Endothelial cell of umbilical vein (primary cell): ENCODE results near the gene PRKG1. TPM values are rescaled to one million over a fixed set of nuclear protein-coding genes. Genes with fewer than 3 reads are reported as not detected.

Experiments used
- BruUV-seq: library from RNA; stranded (reverse); fragments of 400-500 nt; replicated peaks from 2 replicates; lab custom pipeline; 2021; lab: Mats Ljungman, UMichigan
- CTCF ChIA-PET: fragments of 300-600, 350-600 bp; sonication (Branson Sonifier 250); formaldehyde crosslinking; loops from one replicate; lab custom pipeline; 2021; ENCODE audit warnings: antibody characterized with exemption, inconsistent platforms; lab: Charles Lee
- POLR2A ChIA-PET: fragments of 300-600, 350-600 bp; sonication (Branson Sonifier 250); formaldehyde crosslinking; loops from one replicate; lab custom pipeline; 2021; ENCODE audit warnings: antibody characterized with exemption, inconsistent platforms; lab: Charles Lee
- DNase-seq: peaks from one replicate; pipeline ENCODE4 v3.0.0-alpha.2; 2011; ENCODE audit warnings: low read depth, low spot score
- FAIRE-seq: peaks from 2 replicates; lab custom pipeline; 2011; peaks lifted over from hg19 to GRCh38; lab: Jason Lieb, UNC
- H2AFZ ChIP-seq: 2 replicates; pipeline ENCODE4 v1.6.0; 2012; ENCODE audit warnings: low read depth, low read length, control low read depth, inconsistent platforms
- H3K27ac ChIP-seq: 2 replicates; pipeline ENCODE4 v1.5.1; 2011; ENCODE audit warnings: low read depth, mild to moderate bottlenecking, control low read depth, low read length, moderate library complexity; ENCODE audit not compliant: insufficient read depth
- H3K27me3 ChIP-seq, 2 experiments: 2 replicates each; pipeline versions ENCODE4 v1.6.0 to v1.6.1; 2011; ENCODE audit warnings: low read length in 2 of 2, mixed read lengths in 1 of 2; ENCODE audit not compliant: control insufficient read depth in 2 of 2, insufficient read depth in 2 of 2
- H3K36me3 ChIP-seq, 2 experiments: 2 replicates in 1 of 2; 3 replicates in 1 of 2; pipeline ENCODE4 v1.5.1; 2011; ENCODE audit warnings: low read length in 2 of 2, mild to moderate bottlenecking in 1 of 2, moderate library complexity in 1 of 2; ENCODE audit not compliant: control insufficient read depth in 2 of 2, insufficient read depth in 2 of 2; ENCODE audit errors: extremely low read depth in 1 of 2
- H3K4me1 ChIP-seq: 3 replicates; pipeline ENCODE4 v1.5.1; 2011; ENCODE audit warnings: mild to moderate bottlenecking, low read length; ENCODE audit not compliant: control insufficient read depth, insufficient read depth; ENCODE audit errors: extremely low read depth
- H3K4me2 ChIP-seq: 2 replicates; pipeline ENCODE4 v1.6.1; 2011; ENCODE audit warnings: low read length, control low read depth, mixed read lengths; ENCODE audit not compliant: insufficient read depth
- H3K4me3 ChIP-seq, 3 experiments: fragments of 200-600 bp in 1 of 3; sonication (generic), shearing (Covaris generic) in 1 of 3; replicated peaks in 1 of 3; 2 replicates each; pipeline ENCODE4 v1.5.1; 2011 to 2016; ENCODE audit warnings: control low read depth in 3 of 3, low read length in 3 of 3, mild to moderate bottlenecking in 2 of 3, inconsistent platforms in 1 of 3, low read depth in 1 of 3, moderate library complexity in 1 of 3; ENCODE audit not compliant: insufficient read depth in 1 of 3
- H3K79me2 ChIP-seq: 2 replicates; pipeline ENCODE4 v1.6.0; 2012; ENCODE audit warnings: low read length, inconsistent platforms; ENCODE audit not compliant: control insufficient read depth, insufficient read depth
- H3K9ac ChIP-seq: replicated peaks from 2 replicates; pipeline ENCODE3; 2011; ENCODE audit warnings: low read length, control low read depth; ENCODE audit not compliant: insufficient read depth; ENCODE audit errors: extremely low read depth
- H3K9me1 ChIP-seq: replicated peaks from 3 replicates; pipeline ENCODE4 v1.6.0; 2011; ENCODE audit warnings: mild to moderate bottlenecking, low read length; ENCODE audit not compliant: control insufficient read depth, insufficient read depth; ENCODE audit errors: extremely low read depth
- H3K9me3 ChIP-seq: replicated peaks from 2 replicates; pipeline ENCODE4 v1.5.1; 2012; ENCODE audit warnings: low read length, inconsistent platforms; ENCODE audit not compliant: control insufficient read depth, insufficient read depth
- H4K20me1 ChIP-seq: replicated peaks from 2 replicates; pipeline ENCODE3; 2011; ENCODE audit warnings: mild to moderate bottlenecking, low read length; ENCODE audit not compliant: control insufficient read depth, insufficient read depth; ENCODE audit errors: extremely low read depth
- CTCF ChIP-seq, 2 donors: IDR thresholded peaks; 1 replicate in 1 of 2; 2 replicates in 1 of 2; pipeline ENCODE4 v1.5.1; 2011; ENCODE audit warnings: low read length in 2 of 2, mild to moderate bottlenecking in 2 of 2, moderate library complexity in 2 of 2, control low read depth in 1 of 2, inconsistent platforms in 1 of 2, low read depth in 1 of 2; ENCODE audit not compliant: insufficient read depth in 1 of 2; ENCODE audit errors: extremely low read depth in 1 of 2
- EZH2 ChIP-seq: IDR thresholded peaks from 2 replicates; pipeline ENCODE4 v1.6.1; 2012; ENCODE audit warnings: borderline replicate concordance, low read depth, mild to moderate bottlenecking, moderate library complexity, low read length, inconsistent platforms; ENCODE audit not compliant: severe bottlenecking
- FOS ChIP-seq: IDR thresholded peaks from 2 replicates; pipeline ENCODE4 v1.6.1; 2011; ENCODE audit warnings: mild to moderate bottlenecking, low read length, moderate library complexity, borderline replicate concordance; ENCODE audit not compliant: insufficient read depth
- GATA2 ChIP-seq: IDR thresholded peaks from 2 replicates; pipeline ENCODE4 v1.7.0; 2011; ENCODE audit warnings: low read depth, mild to moderate bottlenecking, moderate library complexity, mixed read lengths, low read length; ENCODE audit not compliant: insufficient read length, insufficient read depth
- JUN ChIP-seq: IDR thresholded peaks from 2 replicates; pipeline ENCODE4 v1.6.1; 2011; ENCODE audit warnings: borderline replicate concordance, low read depth; ENCODE audit not compliant: insufficient read length, insufficient read depth
- MAX ChIP-seq: IDR thresholded peaks from 2 replicates; pipeline ENCODE4 v1.6.1; 2011; ENCODE audit not compliant: insufficient read depth, insufficient read length
- MYC ChIP-seq: IDR thresholded peaks from one replicate; pipeline ENCODE4 v1.6.1; 2011; ENCODE audit warnings: mild to moderate bottlenecking, low read depth, low read length
- POLR2A ChIP-seq: IDR thresholded peaks from 2 replicates; pipeline ENCODE4 v1.6.1; 2012; ENCODE audit warnings: low read depth, mild to moderate bottlenecking, control low read depth, low read length
- POLR2AphosphoS5 ChIP-seq: IDR thresholded peaks from 2 replicates; pipeline ENCODE4 v1.6.1; 2012; ENCODE audit warnings: low read depth, mild to moderate bottlenecking, control low read depth, low read length, moderate library complexity; ENCODE audit not compliant: insufficient read depth
- dilution Hi-C: fragments of 300-500 bp; cut with MboI; formaldehyde crosslinking; loops from one replicate; pipeline ENCODE4 v1.15.0; 2019; ENCODE audit warnings: low sequenced_read_pairs; ENCODE audit not compliant: extremely low pct_ligation_motif_present
- intact Hi-C: fragments of 100-400 bp; cut with micrococcal nuclease; formaldehyde crosslinking; loops from one replicate; pipeline ENCODE4 v1.10.0; 2022
- polyA plus RNA-seq, 4 experiments: library from polyadenylated mRNA; depleted of rRNA in 3 of 4; stranded (reverse) in 3 of 4; unstranded in 1 of 4; fragments of >200 nt; gene quantifications; 2 replicates each; pipeline versions ENCODE4 v1.2.1 to v1.2.3, GENCODE V29; 2011 to 2012; ENCODE audit warnings: missing spikeins in 1 of 4
- total RNA-seq: library from RNA; stranded (reverse); gene quantifications from 2 replicates; pipeline ENCODE4 v1.2.3, GENCODE V29; 2021

The PRKG1 gene
- total and polyA plus RNA-seq, 2 donors (not counting 3 experiments of a cell fraction or from before 2014, with no cell fraction given) = 0.01 to 0.18 TPM

DNA sequence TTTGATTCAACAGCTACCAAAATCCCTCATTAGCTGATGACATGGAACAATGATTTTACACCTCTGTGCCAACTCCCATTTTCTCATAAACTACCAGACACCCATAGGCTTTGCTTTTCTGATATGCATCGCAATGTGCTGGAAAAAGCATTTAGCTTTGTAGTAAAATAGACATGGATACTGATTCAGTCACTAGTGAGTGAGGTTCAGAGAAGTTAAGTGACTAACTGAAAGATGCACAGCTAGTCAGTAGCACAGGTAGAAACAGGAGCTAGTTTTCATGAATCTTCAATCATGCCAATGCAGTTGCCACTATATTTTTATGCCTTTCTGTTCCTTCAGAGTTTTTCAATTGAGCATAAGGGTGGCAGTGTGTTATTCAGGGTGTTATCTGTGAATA lies 38.7 kb downstream of the PRKG1 start:
- Histone ChIP-seq H3K27me3 (no peaks in the 10 kb centered on the region), H3K4me3 (no peak overlapping the region), H3K36me3 (no peaks in the 10 kb centered on the region), H3K9ac (no peak overlapping the region), H3K79me2 (no peaks in the 10 kb centered on the region), H3K4me2 (no peak overlapping the region), H2AFZ (no peak overlapping the region), H4K20me1 (no peaks in the 10 kb centered on the region), H3K4me1 (peaks cover 8% of the 10 kb centered on the region), H3K27ac (no peak overlapping the region), H3K9me1 (no peaks in the 10 kb centered on the region), H3K9me3 (no peaks in the 10 kb centered on the region)
- DNase-seq = no peak
- FAIRE-seq = no peak
- CTCF ChIA-PET = interaction anchor here (1.0 to 1.5 kb wide), 2 partner anchors 10 to 49 kb away, joined by 3 read pairs; no protein-coding TSS in a partner anchor
- POLR2A ChIA-PET = no interaction called here
- no peak for TF ChIP-seq JUN
- TF ChIP-seq EZH2 = no peak
- TF ChIP-seq POLR2A = no peak
- TF ChIP-seq POLR2AphosphoS5 = no peak
- no peak for TF ChIP-seq FOS
- no peak for TF ChIP-seq MAX
- no peak for TF ChIP-seq CTCF (IDR thresholded peaks at IDR 0.05; ENCODE audit: extremely low read depth in 1 of 2, insufficient read depth in 1 of 2, low read depth in 1 of 2, low read length in 2 of 2)
- TF ChIP-seq GATA2 = no peak
- no peak for TF ChIP-seq MYC
- dilution Hi-C loops = no loop called here
- intact Hi-C loops = no loop called here
- no TSS peak for BruUV-seq
